ENCODE results near the gene ZNF398.
"Not testable (repeated sequence)": the region's sequence is repeated elsewhere in the genome, so short reads cannot be mapped to it uniquely, and the experiment has no call there.

The ZNF398 gene

GRCh38 chr7:149224352-149224751 is 77.1 kb downstream of the ZNF398 start:
- no peak for DNase-seq (ENCODE audit: extremely low read depth, low read depth)
- H3K4me3 ChIP-seq (replicated peaks; ENCODE audit: low read depth, low read length) = no peak overlapping the region
- no peak for TF ChIP-seq CTCF (IDR thresholded peaks at IDR 0.05; ENCODE audit: low read depth, low read length, missing control alignments)

- TF ChIP-seq CTCF (IDR thresholded peaks at IDR 0.05; ENCODE audit: low read depth, low read length, missing control alignments) = no peak
- H3K4me3 ChIP-seq (replicated peaks; ENCODE audit: low read depth, low read length) = no peak overlapping the region
- no peak for DNase-seq (ENCODE audit: extremely low read depth, low read depth)
Observed at GRCh38 chr7:149225106-149225505, 77.9 kb downstream of the ZNF398 start.

GRCh38 chr7:149225656-149226055 is 78.4 kb downstream of the ZNF398 start:
- no peak for TF ChIP-seq CTCF (IDR thresholded peaks at IDR 0.05; ENCODE audit: low read depth, low read length, missing control alignments)
- no peak for DNase-seq (ENCODE audit: extremely low read depth, low read depth)
- no peak overlapping the region for H3K4me3 ChIP-seq (replicated peaks; ENCODE audit: low read depth, low read length)

DNA sequence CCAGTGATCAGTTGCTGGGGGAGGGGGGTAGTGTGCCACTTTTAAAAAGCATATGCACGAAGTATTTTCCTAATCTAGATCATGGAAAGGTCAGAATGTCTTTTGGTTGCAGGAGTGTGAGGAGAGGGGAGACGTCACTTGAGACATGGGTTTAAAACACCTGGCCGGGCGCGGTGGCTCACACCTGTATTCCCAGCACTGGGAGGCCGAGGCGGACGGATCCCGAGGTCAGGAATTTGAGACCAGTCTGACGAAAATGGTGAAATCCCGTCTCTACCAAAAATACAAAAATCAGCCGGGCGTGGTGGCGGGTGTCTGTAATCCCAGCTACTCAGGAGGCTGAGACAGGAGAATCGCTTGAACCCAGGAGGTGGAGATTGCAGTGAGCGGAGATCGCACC is 79.1 kb downstream of the ZNF398 start:
- not testable (repeated sequence) for DNase-seq (ENCODE audit: extremely low read depth, low read depth); H3K4me3 ChIP-seq (replicated peaks; ENCODE audit: low read depth, low read length)

DNA sequence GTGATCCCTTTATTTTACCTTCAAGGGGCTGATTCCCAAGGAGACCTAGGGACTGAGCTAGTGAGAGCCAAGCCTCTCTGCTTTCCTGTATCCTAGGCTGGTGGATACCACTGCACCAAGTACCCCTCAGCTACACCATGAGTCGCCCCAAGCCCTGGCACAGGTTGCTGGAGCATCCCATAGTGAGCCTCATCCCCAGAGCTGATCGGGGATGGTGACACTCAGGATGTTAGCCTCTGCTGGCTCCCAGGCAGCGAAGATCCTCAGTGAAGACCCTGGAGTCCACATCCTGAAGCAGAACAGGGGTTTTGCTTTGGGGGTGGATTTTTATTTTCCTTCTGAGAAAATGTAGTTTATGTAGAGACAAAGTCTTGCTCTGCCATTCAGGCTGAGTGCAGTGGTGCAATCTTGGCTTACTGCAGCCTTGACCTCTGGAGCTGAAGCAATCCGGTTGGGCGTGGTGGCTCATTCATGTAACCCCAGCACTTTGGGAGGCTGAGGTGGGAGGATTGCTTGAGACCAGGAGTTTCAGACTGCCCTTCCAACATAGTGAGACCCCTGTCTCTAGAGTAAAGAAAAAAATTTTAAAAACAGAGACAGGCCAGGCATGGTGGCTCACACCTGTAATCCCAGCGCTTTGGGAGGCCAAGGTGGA is 79.7 kb downstream of the ZNF398 start:
- TF ChIP-seq CTCF (IDR thresholded peaks at IDR 0.05; ENCODE audit: low read depth, low read length, missing control alignments) = no peak
- H3K4me3 ChIP-seq (replicated peaks; ENCODE audit: low read depth, low read length) = no peak overlapping the region
- no peak for DNase-seq (ENCODE audit: extremely low read depth, low read depth)

DNA sequence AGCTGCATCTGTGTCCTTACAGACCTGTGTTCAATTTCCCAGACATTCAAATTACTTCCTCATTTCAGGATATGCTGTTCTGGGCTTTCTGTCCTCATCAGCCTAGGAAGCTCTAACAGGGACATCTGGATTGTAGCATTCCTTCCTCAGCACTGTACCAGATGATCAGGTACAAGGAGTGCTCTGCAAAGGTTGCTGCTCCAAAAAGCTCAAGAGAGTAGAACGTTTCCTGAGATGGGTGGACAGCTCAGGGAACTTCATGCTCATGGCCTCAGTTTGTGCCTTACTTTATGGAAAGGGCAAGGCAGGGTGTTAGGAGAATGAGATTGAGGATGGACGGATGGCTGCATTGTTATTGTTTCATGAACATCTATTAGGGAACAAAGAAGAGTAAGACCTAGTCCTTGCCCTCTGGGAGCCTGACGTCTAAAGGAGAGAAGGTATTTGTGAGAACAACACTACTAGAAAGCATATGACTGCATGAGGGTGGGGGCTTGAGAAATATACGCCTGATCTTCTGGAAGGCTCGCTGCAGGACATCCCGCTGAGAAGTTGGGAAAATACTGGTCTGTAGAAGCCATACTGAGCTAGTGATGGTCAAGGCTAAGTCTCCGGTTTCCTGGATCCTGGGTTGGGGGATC is 81.7 kb downstream of the ZNF398 start:
- no peak for TF ChIP-seq CTCF (IDR thresholded peaks at IDR 0.05; ENCODE audit: low read depth, low read length, missing control alignments)
- no peak for DNase-seq (ENCODE audit: extremely low read depth, low read depth)

DNA sequence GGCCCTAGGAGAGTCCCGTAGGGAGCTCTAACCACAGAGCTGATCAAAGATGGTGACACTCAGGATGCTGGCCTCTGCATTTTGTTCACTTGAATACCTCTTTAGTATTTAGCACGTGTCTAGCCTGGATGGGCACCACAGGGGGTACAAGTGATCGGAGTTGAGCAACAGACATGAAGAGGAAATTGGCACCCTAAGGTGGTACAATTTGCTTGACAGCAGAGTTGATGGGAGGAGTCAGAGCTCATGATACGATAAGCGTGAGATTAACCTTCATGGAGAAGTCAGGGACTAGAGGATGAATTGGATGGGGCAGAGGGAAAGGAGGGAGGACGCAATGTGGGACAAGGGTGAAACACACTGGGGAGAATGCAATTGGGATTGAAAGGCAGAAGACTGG is 82.3 kb downstream of the ZNF398 start:
- no peak overlapping the region for H3K4me3 ChIP-seq (replicated peaks; ENCODE audit: low read depth, low read length)
- TF ChIP-seq CTCF (IDR thresholded peaks at IDR 0.05; ENCODE audit: low read depth, low read length, missing control alignments) = no peak
- DNase-seq (ENCODE audit: extremely low read depth, low read depth) = no peak

More for the DNA sequence above, 81.7 kb downstream of the ZNF398 start:
- no peak overlapping the region for H3K4me3 ChIP-seq (replicated peaks; ENCODE audit: low read depth, low read length)
